ENCODE data around the gene PRDM7. TPM values are rescaled to one million over a fixed set of nuclear protein-coding genes. Genes with fewer than 3 reads are reported as not detected.

PRDM7 gene
- polyA plus RNA-seq, 1 experiment, result not detected

GRCh38 chr16:90027611-90028010, 49.5 kb downstream of the PRDM7 start:
- no peak for TF ChIP-seq CTCF (IDR thresholded peaks at IDR 0.05; ENCODE audit: insufficient read depth, low read depth, low read length)
- ChIA-PET POLR2A (no interaction called here), CTCF (no interaction called here)

GRCh38 chr16:90026135-90026534, 51.0 kb downstream of the PRDM7 start:
- TF ChIP-seq CTCF (IDR thresholded peaks at IDR 0.05; ENCODE audit: insufficient read depth, low read depth, low read length), result no peak
- Histone ChIP-seq H3K4me3 (ENCODE audit: low read depth, low read length) (no peak overlapping the region), H3K36me3 (ENCODE audit: control insufficient read depth, insufficient read depth, low read length) (peaks cover 1% of the 10 kb centered on the region; the same call in 1 of the 2 replicates), H3K27me3 (ENCODE audit: control insufficient read depth, insufficient read depth, low read length) (no peaks in the 10 kb centered on the region)
- no peak for DNase-seq (ENCODE audit: low read depth)
- POLR2A ChIA-PET, result no interaction called here
- CTCF ChIA-PET, result no interaction called here

More at GRCh38 chr16:90027611-90028010, 49.5 kb downstream of the PRDM7 start:
- DNase-seq (ENCODE audit: low read depth), result no peak
- H3K27me3 ChIP-seq (ENCODE audit: control insufficient read depth, insufficient read depth, low read length), result no peaks in the 10 kb centered on the region
- H3K4me3 ChIP-seq (ENCODE audit: low read depth, low read length), result no peak overlapping the region
- H3K36me3 ChIP-seq (ENCODE audit: control insufficient read depth, insufficient read depth, low read length), result peaks cover 5% of the 10 kb centered on the region

GRCh38 chr16:90023078-90023447, 54.1 kb downstream of the PRDM7 start:
- Histone ChIP-seq H3K27me3 (ENCODE audit: control insufficient read depth, insufficient read depth, low read length) (no peaks in the 10 kb centered on the region), H3K4me3 (ENCODE audit: low read depth, low read length) (peak overlapping the region; percentile 88), H3K36me3 (ENCODE audit: control insufficient read depth, insufficient read depth, low read length) (peaks cover 1% of the 10 kb centered on the region; the same call in 1 of the 2 replicates)
- ChIA-PET POLR2A (no interaction called here), CTCF (no interaction called here)
- DNase-seq (ENCODE audit: low read depth), result no peak
- TF ChIP-seq CTCF (IDR thresholded peaks at IDR 0.05; ENCODE audit: insufficient read depth, low read depth, low read length), result no peak

GRCh38 chr16:90022209-90023077, 54.7 kb downstream of the PRDM7 start:
- TF ChIP-seq CTCF (IDR thresholded peaks at IDR 0.05; ENCODE audit: insufficient read depth, low read depth, low read length), result no peak
- POLR2A ChIA-PET, result no interaction called here
- no peaks in the 10 kb centered on the region for H3K36me3 ChIP-seq (ENCODE audit: control insufficient read depth, insufficient read depth, low read length)
- H3K4me3 ChIP-seq (ENCODE audit: low read depth, low read length), result peak overlapping the region; percentile 88
- H3K27me3 ChIP-seq (ENCODE audit: control insufficient read depth, insufficient read depth, low read length), result no peaks in the 10 kb centered on the region
- peak; percentile 33 for DNase-seq (ENCODE audit: low read depth)
- CTCF ChIA-PET, result interaction anchor here (0.6 kb wide), 1 partner anchor 141 kb away, joined by 6 read pairs; no protein-coding TSS in a partner anchor

GRCh38 chr16:90020838-90021382, 56.2 kb downstream of the PRDM7 start:
- ChIA-PET POLR2A (no interaction called here), CTCF (interaction anchor here (1.1 kb wide), 1 partner anchor 10 kb away, joined by 4 read pairs; no protein-coding TSS in a partner anchor)
- no peak for DNase-seq (ENCODE audit: low read depth)
- H3K27me3 ChIP-seq (ENCODE audit: control insufficient read depth, insufficient read depth, low read length), result no peaks in the 10 kb centered on the region
- H3K4me3 ChIP-seq (ENCODE audit: low read depth, low read length), result no peak overlapping the region
- no peaks in the 10 kb centered on the region for H3K36me3 ChIP-seq (ENCODE audit: control insufficient read depth, insufficient read depth, low read length)
- TF ChIP-seq CTCF (IDR thresholded peaks at IDR 0.05; ENCODE audit: insufficient read depth, low read depth, low read length), result no peak

All from BJ (cell line).